Caco-2 (cell line): ENCODE measurements around the gene VPS26B. TPM values are rescaled to one million over a fixed set of nuclear protein-coding genes. Genes with fewer than 3 reads are reported as not detected.
"Not testable (repeated sequence)": the region's sequence is repeated elsewhere in the genome, so short reads cannot be mapped to it uniquely, and the experiment has no call there.

ENCODE experiments used
- BruUV-seq: library from RNA; stranded (reverse); fragments of 400-500 nt; replicated peaks from 2 replicates; lab custom pipeline; 2021; lab: Mats Ljungman, UMichigan
- CTCF ChIA-PET: fragments of 300-600 bp; sonication (Branson Sonifier 250); formaldehyde crosslinking; loops from one replicate; lab custom pipeline; 2022; ENCODE audit warnings: antibody characterized with exemption; lab: Charles Lee
- POLR2A ChIA-PET: fragments of 300-600 bp; sonication (Branson Sonifier 250); formaldehyde crosslinking; loops from one replicate; lab custom pipeline; 2022; ENCODE audit warnings: antibody characterized with exemption; lab: Charles Lee
- DNase-seq, 2 experiments: peaks; one replicate each; pipeline versions ENCODE4 v3.0.0 to v3.0.0-alpha.2; 2020 to 2022
- H3K27me3 ChIP-seq: replicated peaks from 2 replicates; pipeline ENCODE4 v1.6.0; 2011; ENCODE audit warnings: low read length; ENCODE audit not compliant: control insufficient read depth, insufficient read depth
- H3K36me3 ChIP-seq: 2 replicates; pipeline ENCODE4 v1.5.1; 2011; ENCODE audit warnings: low read length; ENCODE audit not compliant: control insufficient read depth, insufficient read depth
- H3K4me1 ChIP-seq: fragments of 250-450 bp; sonication (Bioruptor Pico); 2 replicates; pipeline ENCODE4 v1.5.1; 2020; ENCODE audit warnings: mild to moderate bottlenecking
- H3K4me3 ChIP-seq: 2 replicates; pipeline ENCODE4 v1.5.1; 2011; ENCODE audit warnings: low read depth, mild to moderate bottlenecking, control low read depth, low read length
- H3K9me3 ChIP-seq: fragments of 250-450 bp; sonication (Bioruptor Pico); 2 replicates; pipeline ENCODE4 v1.5.1; 2020; ENCODE audit warnings: mild to moderate bottlenecking, moderate library complexity
- H3K27ac Mint-ChIP-seq: one replicate; pipeline ENCODE4 v1.8.0; 2022; ENCODE audit warnings: mixed read lengths; ENCODE audit not compliant: unreplicated experiment
- H3K27me3 Mint-ChIP-seq: one replicate; pipeline ENCODE4 v1.8.0; 2022; ENCODE audit warnings: mixed read lengths; ENCODE audit not compliant: insufficient read depth, unreplicated experiment
- H3K36me3 Mint-ChIP-seq: one replicate; pipeline ENCODE4 v1.8.0; 2022; ENCODE audit warnings: mild to moderate bottlenecking, mixed read lengths; ENCODE audit not compliant: insufficient read depth, unreplicated experiment
- H3K4me1 Mint-ChIP-seq: one replicate; pipeline ENCODE4 v1.8.0; 2022; ENCODE audit warnings: low read depth, mixed read lengths; ENCODE audit not compliant: unreplicated experiment
- H3K4me3 Mint-ChIP-seq: one replicate; pipeline ENCODE4 v1.8.0; 2022; ENCODE audit warnings: mild to moderate bottlenecking, moderate library complexity, mixed read lengths; ENCODE audit not compliant: unreplicated experiment
- H3K9me3 Mint-ChIP-seq: one replicate; pipeline ENCODE4 v1.8.0; 2022; ENCODE audit warnings: mixed read lengths; ENCODE audit not compliant: unreplicated experiment
- CTCF ChIP-seq, 2 experiments: fragments of 200-600 bp in 1 of 2; IDR thresholded peaks; 1 replicate in 1 of 2; 2 replicates in 1 of 2; pipeline versions ENCODE4 v1.5.1 to v1.8.0; 2011 to 2022; ENCODE audit warnings: antibody characterized with exemption in 1 of 2, control low read depth in 1 of 2, inconsistent platforms in 1 of 2, low read depth in 1 of 2, low read length in 1 of 2, mild to moderate bottlenecking in 1 of 2, moderate library complexity in 1 of 2; ENCODE audit not compliant: insufficient read depth in 1 of 2, severe bottlenecking in 1 of 2, unreplicated experiment in 1 of 2
- intact Hi-C: fragments of 100-400 bp; cut with micrococcal nuclease; formaldehyde crosslinking; loops from one replicate; pipeline ENCODE4 v1.10.0; 2022; ENCODE audit not compliant: unreplicated experiment
- total RNA-seq: library from RNA; stranded (reverse); gene quantifications from 2 replicates; pipeline ENCODE4 v1.2.3, GENCODE V29; 2022

The VPS26B gene
- total RNA-seq, 1 experiment from 2014 or later: 78.1 TPM

GRCh38 chr11:134282121-134283045 is 57.9 kb downstream of the VPS26B start:
- POLR2A ChIA-PET: no interaction called here
- H3K27ac Mint-ChIP-seq: no peak overlapping the region
- TF ChIP-seq CTCF (IDR thresholded peaks at IDR 0.05; ENCODE audit: insufficient read depth in 1 of 2, low read depth in 1 of 2, low read length in 1 of 2, severe bottlenecking in 1 of 2, unreplicated experiment in 1 of 2): no peak
- H3K4me3 ChIP-seq: no peak overlapping the region
- H3K4me1 ChIP-seq: no peaks in the 10 kb centered on the region
- no peaks in the 10 kb centered on the region for H3K9me3 ChIP-seq
- BruUV-seq: no TSS peak
- H3K36me3 ChIP-seq: no peaks in the 10 kb centered on the region
- peaks cover under 1% of the 10 kb centered on the region for H3K36me3 Mint-ChIP-seq
- H3K27me3 Mint-ChIP-seq: peaks cover 24% of the 10 kb centered on the region
- no peak for DNase-seq
- no peaks in the 10 kb centered on the region for H3K9me3 Mint-ChIP-seq
- no peaks in the 10 kb centered on the region; the same call in none of the 2 replicates for H3K27me3 ChIP-seq
- no peak overlapping the region for H3K4me3 Mint-ChIP-seq
- CTCF ChIA-PET: interaction anchor here (0.6 kb wide), 2 partner anchors 232 to 744 kb away, joined by 3 to 6 read pairs; no protein-coding TSS in a partner anchor
- intact Hi-C loops: no loop called here
- no peaks in the 10 kb centered on the region for H3K4me1 Mint-ChIP-seq

- H3K36me3 Mint-ChIP-seq: no peaks in the 10 kb centered on the region
- no peak for TF ChIP-seq CTCF (IDR thresholded peaks at IDR 0.05; ENCODE audit: insufficient read depth in 1 of 2, low read depth in 1 of 2, low read length in 1 of 2, severe bottlenecking in 1 of 2, unreplicated experiment in 1 of 2)
- no peaks in the 10 kb centered on the region for H3K9me3 Mint-ChIP-seq
- H3K27me3 Mint-ChIP-seq: peaks cover 27% of the 10 kb centered on the region
- H3K36me3 ChIP-seq: no peaks in the 10 kb centered on the region
- no peak overlapping the region for H3K27ac Mint-ChIP-seq
- no peaks in the 10 kb centered on the region; the same call in none of the 2 replicates for H3K27me3 ChIP-seq
- H3K4me1 Mint-ChIP-seq: no peaks in the 10 kb centered on the region
- H3K9me3 ChIP-seq: no peaks in the 10 kb centered on the region
- CTCF ChIA-PET: interaction anchor here (0.6 kb wide), 1 partner anchor 233 kb away, joined by 3 read pairs; no protein-coding TSS in a partner anchor
- H3K4me3 ChIP-seq: no peak overlapping the region
- H3K4me3 Mint-ChIP-seq: no peak overlapping the region
- intact Hi-C loops: no loop called here
- POLR2A ChIA-PET: no interaction called here
- no TSS peak for BruUV-seq
- H3K4me1 ChIP-seq: no peaks in the 10 kb centered on the region
- DNase-seq: no peak
Measured at GRCh38 chr11:134283461-134284230, 59.2 kb downstream of the VPS26B start.

- BruUV-seq, H3K4me3 Mint-ChIP-seq, H3K9me3 Mint-ChIP-seq, CTCF ChIA-PET, H3K4me1 ChIP-seq, POLR2A ChIA-PET, DNase-seq, H3K27me3 ChIP-seq, H3K36me3 Mint-ChIP-seq, H3K4me1 Mint-ChIP-seq, H3K9me3 ChIP-seq, H3K4me3 ChIP-seq, H3K27ac Mint-ChIP-seq, H3K36me3 ChIP-seq, intact Hi-C loops: not testable (repeated sequence)
- H3K27me3 Mint-ChIP-seq: peaks cover 25% of the 10 kb centered on the region
Measured at GRCh38 chr11:134284349-134284748, 59.9 kb downstream of the VPS26B start.
